Measurements from ENCODE around the gene STUB1.

The STUB1 gene

DNA sequence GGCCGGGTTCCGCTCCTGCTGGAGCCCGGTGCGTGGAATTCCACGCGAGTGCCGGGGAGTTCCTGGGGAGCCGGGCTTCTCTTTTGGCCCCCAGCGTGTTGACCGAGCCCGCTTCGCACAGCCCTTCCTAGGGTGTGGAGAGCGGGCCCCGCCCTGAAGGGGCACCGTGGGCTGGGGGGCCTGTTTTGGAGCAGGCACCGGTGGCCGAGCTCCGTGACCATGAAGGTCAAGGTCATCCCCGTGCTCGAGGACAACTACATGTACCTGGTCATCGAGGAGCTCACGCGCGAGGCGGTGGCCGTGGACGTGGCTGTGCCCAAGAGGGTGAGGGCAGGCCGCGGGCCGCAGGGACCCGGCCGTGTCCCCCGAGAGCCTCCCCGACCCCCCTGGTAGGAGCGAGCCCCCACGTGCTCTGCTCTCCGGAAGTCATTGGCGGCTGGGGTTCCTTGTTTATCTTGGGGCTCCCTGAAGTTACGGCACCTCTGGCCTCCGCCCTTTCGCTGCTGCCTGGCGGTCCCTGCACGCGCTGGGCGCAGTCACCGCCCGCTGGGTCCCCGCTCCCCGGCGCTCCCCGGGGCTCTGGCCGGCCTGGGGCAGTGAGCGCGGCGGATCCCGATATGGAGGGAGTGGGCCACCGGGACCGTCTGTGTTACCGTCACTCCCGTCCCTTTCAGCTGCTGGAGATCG, 47.2 kb downstream of the STUB1 start:
- TF ChIP-seq, protein P1, sequence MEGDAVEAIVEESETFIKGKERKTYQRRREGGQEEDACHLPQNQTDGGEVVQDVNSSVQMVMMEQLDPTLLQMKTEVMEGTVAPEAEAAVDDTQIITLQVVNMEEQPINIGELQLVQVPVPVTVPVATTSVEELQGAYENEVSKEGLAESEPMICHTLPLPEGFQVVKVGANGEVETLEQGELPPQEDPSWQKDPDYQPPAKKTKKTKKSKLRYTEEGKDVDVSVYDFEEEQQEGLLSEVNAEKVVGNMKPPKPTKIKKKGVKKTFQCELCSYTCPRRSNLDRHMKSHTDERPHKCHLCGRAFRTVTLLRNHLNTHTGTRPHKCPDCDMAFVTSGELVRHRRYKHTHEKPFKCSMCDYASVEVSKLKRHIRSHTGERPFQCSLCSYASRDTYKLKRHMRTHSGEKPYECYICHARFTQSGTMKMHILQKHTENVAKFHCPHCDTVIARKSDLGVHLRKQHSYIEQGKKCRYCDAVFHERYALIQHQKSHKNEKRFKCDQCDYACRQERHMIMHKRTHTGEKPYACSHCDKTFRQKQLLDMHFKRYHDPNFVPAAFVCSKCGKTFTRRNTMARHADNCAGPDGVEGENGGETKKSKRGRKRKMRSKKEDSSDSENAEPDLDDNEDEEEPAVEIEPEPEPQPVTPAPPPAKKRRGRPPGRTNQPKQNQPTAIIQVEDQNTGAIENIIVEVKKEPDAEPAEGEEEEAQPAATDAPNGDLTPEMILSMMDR (IDR thresholded peaks at IDR 0.05; ENCODE audit: borderline replicate concordance, control extremely low read depth, extremely low read depth, insufficient read depth, missing control alignments) = no peak
- in situ Hi-C loops (cut with MboI; ENCODE audit: low sequenced_read_pairs, unreplicated experiment) = no loop called here
- DNase-seq (ENCODE audit: low spot score) = peak; percentile 70

DNA sequence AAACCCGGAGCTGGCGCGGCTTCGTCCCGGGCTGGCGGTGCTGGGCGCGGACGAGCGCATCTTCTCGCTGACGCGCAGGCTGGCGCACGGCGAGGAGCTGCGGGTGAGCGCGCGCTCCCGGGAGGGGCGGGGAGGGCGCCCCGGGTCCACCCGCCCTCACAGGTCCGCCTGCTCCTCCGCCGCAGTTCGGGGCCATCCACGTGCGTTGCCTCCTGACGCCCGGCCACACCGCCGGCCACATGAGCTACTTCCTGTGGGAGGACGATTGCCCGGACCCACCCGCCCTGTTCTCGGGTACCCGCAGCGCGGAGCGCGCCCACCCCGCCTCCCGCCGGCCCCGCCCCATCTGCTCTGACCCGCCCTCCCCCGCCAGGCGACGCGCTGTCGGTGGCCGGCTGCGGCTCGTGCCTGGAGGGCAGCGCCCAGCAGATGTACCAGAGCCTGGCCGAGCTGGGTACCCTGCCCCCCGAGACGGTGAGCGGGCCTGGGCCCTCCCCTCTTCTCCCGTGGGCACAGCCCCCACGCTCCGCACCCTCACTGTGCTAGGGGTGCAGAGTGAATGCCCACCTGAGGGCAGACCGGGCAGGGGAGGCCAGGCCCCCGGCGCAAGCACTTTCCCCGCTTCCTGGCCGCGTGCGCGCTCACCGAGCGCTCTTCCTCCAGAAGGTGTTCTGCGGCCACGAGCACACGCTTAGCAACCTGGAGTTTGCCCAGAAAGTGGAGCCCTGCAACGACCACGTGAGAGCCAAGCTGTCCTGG, 48.1 kb downstream of the STUB1 start:
- in situ Hi-C loops (cut with MboI; ENCODE audit: low sequenced_read_pairs, unreplicated experiment) = no loop called here
- TF ChIP-seq, protein P1 (IDR thresholded peaks at IDR 0.05; ENCODE audit: borderline replicate concordance, control extremely low read depth, extremely low read depth, insufficient read depth, missing control alignments) = no peak
- DNase-seq (ENCODE audit: low spot score) = peak; percentile 88

DNA sequence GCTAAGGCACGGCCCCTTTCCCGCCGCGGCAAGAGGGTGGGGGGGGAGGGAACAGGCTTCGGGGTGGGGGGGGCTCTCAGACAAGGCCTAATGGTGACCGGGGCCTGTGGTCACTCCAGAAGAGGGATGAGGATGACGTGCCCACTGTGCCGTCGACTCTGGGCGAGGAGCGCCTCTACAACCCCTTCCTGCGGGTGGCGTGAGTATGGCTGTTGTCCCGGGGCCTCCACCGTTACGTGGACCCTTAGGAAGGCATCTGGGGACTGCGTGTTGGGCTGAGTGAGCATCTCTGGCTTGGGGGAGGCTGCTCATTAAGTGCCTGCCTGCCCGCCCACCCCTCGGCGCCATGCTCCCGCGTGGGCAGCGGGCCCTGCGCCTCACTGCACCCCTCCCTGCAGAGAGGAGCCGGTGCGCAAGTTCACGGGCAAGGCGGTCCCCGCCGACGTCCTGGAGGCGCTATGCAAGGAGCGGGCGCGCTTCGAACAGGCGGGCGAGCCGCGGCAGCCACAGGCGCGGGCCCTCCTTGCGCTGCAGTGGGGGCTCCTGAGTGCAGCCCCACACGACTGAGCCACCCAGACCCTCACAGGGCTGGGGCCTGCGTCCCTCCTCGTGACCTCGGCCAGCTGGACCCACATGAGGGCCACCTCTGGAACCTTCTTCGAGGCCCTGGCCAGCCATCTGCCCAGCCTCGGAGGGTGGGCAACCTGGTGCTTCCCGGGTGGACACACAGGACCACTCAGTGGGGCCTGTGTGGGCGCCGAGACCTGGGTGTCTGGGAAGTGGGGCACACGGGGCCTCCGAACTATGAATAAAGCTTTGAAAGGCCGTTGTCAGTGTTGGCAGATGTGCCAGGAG, 48.9 kb downstream of the STUB1 start:
- TF ChIP-seq, protein P1 (IDR thresholded peaks at IDR 0.05; ENCODE audit: borderline replicate concordance, control extremely low read depth, extremely low read depth, insufficient read depth, missing control alignments) = no peak
- DNase-seq (ENCODE audit: low spot score) = no peak
- in situ Hi-C loops (cut with MboI; ENCODE audit: low sequenced_read_pairs, unreplicated experiment) = no loop called here

DNA sequence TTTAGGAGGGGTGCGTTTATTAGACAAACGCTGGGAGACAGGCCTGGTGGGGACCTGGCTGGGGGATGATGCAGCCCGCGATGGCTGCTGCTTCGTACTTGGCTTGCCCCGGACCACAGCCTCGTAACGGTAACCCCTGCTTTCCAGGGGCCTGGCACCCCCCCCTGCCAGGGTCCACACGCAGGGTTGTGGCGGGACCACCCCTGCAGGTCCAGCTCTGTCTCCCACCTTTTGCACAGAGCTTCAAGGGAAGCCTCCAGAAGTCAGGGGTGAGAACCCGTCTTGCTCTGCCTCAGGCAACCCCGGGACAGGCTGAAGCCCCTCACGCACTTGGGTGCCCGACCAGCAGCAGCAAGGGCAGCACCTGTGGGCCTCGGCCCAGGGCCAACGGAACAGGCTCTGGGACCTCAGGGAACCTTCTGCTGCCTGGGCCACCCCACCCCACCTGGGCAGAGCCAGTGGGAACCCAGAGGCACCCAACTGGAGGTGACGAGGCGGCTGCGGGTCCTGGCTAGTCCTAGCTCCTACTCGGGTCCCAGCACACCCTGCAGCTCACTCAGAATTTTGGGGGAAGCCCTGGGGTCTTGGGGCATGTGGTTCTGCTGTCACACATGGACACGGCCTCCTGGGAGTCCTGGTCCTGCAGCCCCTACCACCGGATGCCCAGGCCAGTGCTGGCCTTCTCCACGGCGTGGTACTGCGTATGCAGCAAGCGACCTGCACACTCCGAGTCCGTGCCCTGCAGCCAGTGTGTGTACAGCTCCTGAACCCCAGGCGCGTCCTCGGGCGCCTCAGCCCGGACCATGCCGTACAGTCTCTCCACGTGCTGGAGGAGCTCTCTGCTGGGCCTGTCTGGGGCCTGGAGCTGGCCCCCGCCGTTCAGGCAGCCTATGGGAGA, 49.8 kb downstream of the STUB1 start:
- in situ Hi-C loops (cut with MboI; ENCODE audit: low sequenced_read_pairs, unreplicated experiment) = no loop called here
- TF ChIP-seq, protein P1 (IDR thresholded peaks at IDR 0.05; ENCODE audit: borderline replicate concordance, control extremely low read depth, extremely low read depth, insufficient read depth, missing control alignments) = no peak

DNA sequence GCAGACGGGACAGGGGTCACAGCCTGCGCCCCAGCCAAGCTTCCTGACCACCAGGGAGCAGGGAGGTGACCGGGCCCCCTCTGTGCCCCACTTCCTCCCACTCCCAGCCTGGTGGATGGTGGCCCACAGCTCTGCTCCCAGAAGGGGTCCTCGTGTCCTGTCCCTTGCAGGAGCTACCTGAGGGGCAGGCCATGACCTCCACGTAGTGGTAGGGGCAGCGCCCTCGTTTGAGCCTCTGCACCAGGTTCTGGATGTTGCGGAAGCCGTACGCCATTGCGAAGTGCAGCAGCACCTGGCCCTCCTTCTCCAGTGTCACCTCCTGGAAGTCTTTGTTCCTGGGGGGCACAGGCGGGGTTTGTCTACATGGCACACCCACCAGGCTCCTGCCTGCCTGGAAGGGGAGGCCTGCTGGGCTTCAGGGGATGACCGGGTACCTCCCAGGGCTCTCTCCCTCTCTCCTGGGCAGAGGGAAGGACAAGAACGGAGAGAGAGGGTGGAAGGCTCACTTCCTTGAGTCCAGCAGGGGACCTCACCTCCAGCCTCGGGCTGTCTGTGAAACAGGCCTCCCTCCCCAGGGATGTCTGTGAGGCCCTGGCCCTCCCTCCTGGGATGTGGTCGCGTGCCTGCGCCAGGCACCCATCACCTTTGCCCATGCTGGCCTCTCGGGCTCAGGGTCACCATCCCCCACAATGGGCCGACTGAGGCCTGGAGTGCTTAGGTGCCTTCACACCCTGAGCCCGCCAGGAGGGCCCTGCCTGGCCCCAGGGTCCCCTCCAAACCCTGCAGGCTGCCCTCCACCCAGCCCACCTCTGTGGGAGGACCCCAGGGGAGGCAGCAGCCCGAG, 50.7 kb downstream of the STUB1 start:
- TF ChIP-seq, protein P1 (IDR thresholded peaks at IDR 0.05; ENCODE audit: borderline replicate concordance, control extremely low read depth, extremely low read depth, insufficient read depth, missing control alignments) = no peak
- DNase-seq (ENCODE audit: low spot score) = no peak
- in situ Hi-C loops (cut with MboI; ENCODE audit: low sequenced_read_pairs, unreplicated experiment) = no loop called here

More for the DNA sequence above, 49.8 kb downstream of the STUB1 start:
- DNase-seq (ENCODE audit: low spot score) = no peak
